D721Med (cell line): ENCODE results near the gene SCUBE3.

Source experiments
- DNase-seq: peaks from one replicate; pipeline ENCODE4 v3.0.0; 2011; ENCODE audit warnings: low spot score; ENCODE audit not compliant: insufficient read length
- FAIRE-seq: peaks from 2 replicates; lab custom pipeline; 2011; peaks lifted over from hg19 to GRCh38; lab: Jason Lieb, UNC
- CTCF ChIP-seq: IDR thresholded peaks from 2 replicates; pipeline ENCODE4 v1.5.1; 2012; ENCODE audit warnings: mild to moderate bottlenecking, control low read depth; ENCODE audit not compliant: insufficient read depth; ENCODE audit errors: missing control alignments

The SCUBE3 gene

GRCh38 chr6:35265523-35265922, 51.8 kb downstream of the SCUBE3 start:
- DNase-seq: no peak
- no peak for FAIRE-seq

GRCh38 chr6:35267446-35267845, 53.7 kb downstream of the SCUBE3 start:
- TF ChIP-seq CTCF: no peak
- no peak for FAIRE-seq
- DNase-seq: no peak

More at GRCh38 chr6:35265523-35265922, 51.8 kb downstream of the SCUBE3 start:
- no peak for TF ChIP-seq CTCF

GRCh38 chr6:35267897-35268296, 54.1 kb downstream of the SCUBE3 start:
- FAIRE-seq (no peak), DNase-seq (no peak)
- no peak for TF ChIP-seq CTCF

GRCh38 chr6:35272005-35272404, 58.2 kb downstream of the SCUBE3 start:
- DNase-seq (no peak), FAIRE-seq (no peak)
- TF ChIP-seq CTCF: no peak

- DNase-seq: no peak
- FAIRE-seq: no peak
- no peak for TF ChIP-seq CTCF
Measured at GRCh38 chr6:35273822-35274559, 60.2 kb downstream of the SCUBE3 start.

- no peak for TF ChIP-seq CTCF
- FAIRE-seq (no peak), DNase-seq (no peak)
Measured at GRCh38 chr6:35275744-35276260, 62.0 kb downstream of the SCUBE3 start.

- no peak for DNase-seq
- FAIRE-seq: no peak
- no peak for TF ChIP-seq CTCF
Measured at GRCh38 chr6:35278708-35279107, 65.0 kb downstream of the SCUBE3 start.
